Measurements from ENCODE around the gene CELSR1. TPM values are rescaled to one million over a fixed set of nuclear protein-coding genes. Genes with fewer than 3 reads are reported as not detected.
A peak's percentile ranks its signal among the peaks of the same experiment; 100 is the strongest.

CELSR1 gene
- total RNA-seq, 1 donor from 2014 or later, result 7.7 TPM

- H3K27ac Mint-ChIP-seq (ENCODE audit: unreplicated experiment), result no peak overlapping the region
- peaks cover 7% of the 10 kb centered on the region for H3K36me3 Mint-ChIP-seq (ENCODE audit: low read depth, unreplicated experiment)
- DNase-seq (ENCODE audit: low spot score), result no peak
- H3K27me3 Mint-ChIP-seq (ENCODE audit: unreplicated experiment), result peaks cover 7% of the 10 kb centered on the region
- H3K9me3 Mint-ChIP-seq (ENCODE audit: unreplicated experiment), result no peaks in the 10 kb centered on the region
- no peak for TF ChIP-seq CTCF (IDR thresholded peaks at IDR 0.05; ENCODE audit: unreplicated experiment)
- H3K4me1 Mint-ChIP-seq (ENCODE audit: unreplicated experiment), result no peaks in the 10 kb centered on the region
- no peak overlapping the region for H3K4me3 Mint-ChIP-seq (ENCODE audit: unreplicated experiment)
Measured at GRCh38 chr22:46364341-46365165, 172.9 kb downstream of the CELSR1 start.

DNA sequence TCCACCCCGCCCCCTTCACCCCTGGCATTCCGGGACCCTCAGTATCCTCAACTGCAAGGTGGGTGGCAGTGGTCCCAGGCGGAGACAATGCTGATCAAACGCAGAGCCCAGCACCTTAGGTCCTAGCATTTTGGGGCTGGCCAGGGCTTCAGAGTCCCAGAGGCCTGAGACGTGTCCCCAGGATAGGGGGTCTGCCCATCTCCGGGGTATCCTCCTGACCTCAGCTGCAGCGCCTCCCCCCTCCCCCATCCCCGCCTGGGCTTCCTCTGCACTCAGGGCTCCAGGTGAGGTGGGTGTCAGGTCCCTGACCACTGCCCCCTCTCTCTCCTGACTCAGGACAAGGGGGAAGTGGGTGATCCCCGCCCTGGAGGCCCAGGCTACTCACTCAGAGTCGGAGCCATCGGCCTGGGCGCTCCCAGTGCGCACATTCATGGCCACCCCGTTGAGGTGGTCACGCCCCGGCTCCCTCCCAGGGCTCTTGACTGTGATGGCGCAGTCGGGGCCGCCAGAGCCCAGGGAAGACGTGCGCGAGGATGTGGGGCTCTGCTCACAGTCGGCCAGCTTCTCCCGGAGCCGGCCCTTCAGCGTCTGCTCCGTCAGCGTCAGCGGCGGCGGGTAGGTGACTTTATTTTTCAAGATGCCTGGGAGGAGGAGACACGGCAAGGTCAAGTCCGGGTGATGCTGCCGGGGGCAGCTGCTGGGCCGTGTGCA is 173.7 kb downstream of the CELSR1 start:
- no peak overlapping the region for H3K27ac Mint-ChIP-seq (ENCODE audit: unreplicated experiment)
- H3K4me3 Mint-ChIP-seq (ENCODE audit: unreplicated experiment), result no peak overlapping the region
- no peak for DNase-seq (ENCODE audit: low spot score)
- no peak for TF ChIP-seq CTCF (IDR thresholded peaks at IDR 0.05; ENCODE audit: unreplicated experiment)
- peaks cover 7% of the 10 kb centered on the region for H3K27me3 Mint-ChIP-seq (ENCODE audit: unreplicated experiment)
- no peaks in the 10 kb centered on the region for H3K9me3 Mint-ChIP-seq (ENCODE audit: unreplicated experiment)
- H3K36me3 Mint-ChIP-seq (ENCODE audit: low read depth, unreplicated experiment), result peaks cover 15% of the 10 kb centered on the region
- H3K4me1 Mint-ChIP-seq (ENCODE audit: unreplicated experiment), result no peaks in the 10 kb centered on the region

- H3K4me3 Mint-ChIP-seq (ENCODE audit: unreplicated experiment), result no peak overlapping the region
- peaks cover 16% of the 10 kb centered on the region for H3K36me3 Mint-ChIP-seq (ENCODE audit: low read depth, unreplicated experiment)
- TF ChIP-seq CTCF (IDR thresholded peaks at IDR 0.05; ENCODE audit: unreplicated experiment), result no peak
- DNase-seq (ENCODE audit: low spot score), result no peak
- H3K27me3 Mint-ChIP-seq (ENCODE audit: unreplicated experiment), result peaks cover 7% of the 10 kb centered on the region
- H3K4me1 Mint-ChIP-seq (ENCODE audit: unreplicated experiment), result no peaks in the 10 kb centered on the region
- H3K9me3 Mint-ChIP-seq (ENCODE audit: unreplicated experiment), result no peaks in the 10 kb centered on the region
- no peak overlapping the region for H3K27ac Mint-ChIP-seq (ENCODE audit: unreplicated experiment)
Measured at GRCh38 chr22:46362934-46363515, 174.4 kb downstream of the CELSR1 start.

DNA sequence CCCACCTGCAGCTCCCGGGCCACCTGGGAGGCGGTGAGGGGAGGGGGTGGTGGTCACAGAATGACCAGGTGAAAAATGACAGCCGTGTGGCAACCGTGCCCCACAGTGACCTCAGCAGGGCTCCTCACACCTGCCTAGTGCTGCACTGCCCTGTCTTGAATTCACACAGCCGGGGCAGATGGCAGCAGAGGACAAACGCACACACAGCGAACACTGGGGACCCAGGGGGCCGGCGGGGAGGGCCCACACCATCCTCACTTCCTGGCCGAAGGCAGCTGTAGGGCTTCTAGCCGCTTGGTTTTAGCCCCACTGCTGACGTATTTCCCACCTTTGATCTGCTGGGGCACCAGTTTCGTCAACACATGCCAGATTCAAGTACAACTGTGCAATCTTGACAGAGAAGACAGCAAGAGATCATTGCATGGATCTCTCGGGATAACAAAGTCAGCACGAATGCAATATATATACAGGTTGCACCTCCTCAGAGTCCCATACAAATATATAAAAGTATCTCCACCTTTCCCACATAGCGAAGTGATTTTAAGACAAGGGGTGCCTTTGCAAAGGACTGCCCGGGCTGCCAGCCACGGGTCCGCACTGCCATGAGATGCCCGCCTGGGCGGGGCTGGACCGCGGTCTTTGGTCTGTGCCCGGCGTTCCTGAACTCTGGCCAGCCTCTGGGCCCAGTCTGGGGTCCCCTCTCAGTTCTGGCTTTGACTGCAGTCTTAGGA is 175.1 kb downstream of the CELSR1 start:
- DNase-seq (ENCODE audit: low spot score), result no peak
- H3K36me3 Mint-ChIP-seq (ENCODE audit: low read depth, unreplicated experiment), result peaks cover 18% of the 10 kb centered on the region
- no peak overlapping the region for H3K4me3 Mint-ChIP-seq (ENCODE audit: unreplicated experiment)
- no peaks in the 10 kb centered on the region for H3K9me3 Mint-ChIP-seq (ENCODE audit: unreplicated experiment)
- no peak for TF ChIP-seq CTCF (IDR thresholded peaks at IDR 0.05; ENCODE audit: unreplicated experiment)
- peaks cover 7% of the 10 kb centered on the region for H3K27me3 Mint-ChIP-seq (ENCODE audit: unreplicated experiment)
- H3K4me1 Mint-ChIP-seq (ENCODE audit: unreplicated experiment), result no peaks in the 10 kb centered on the region
- peak overlapping the region; percentile 75 for H3K27ac Mint-ChIP-seq (ENCODE audit: unreplicated experiment)

All from endothelial cell (in vitro differentiated cells).